ENCODE results near the gene CHPF2.

The CHPF2 gene
- total RNA-seq = 88.3 to 155 reads per million in 2 donors

GRCh38 chr7:151232091-151232916 lies at the start of gene CHPF2:
Gene CHPF2 (plus strand): TSS chr7:151232483. CDS start chr7:151234012, 1,529 bp downstream.
- DNase-seq = peak; percentile 84

- DNase-seq = no peak
Measured at GRCh38 chr7:151185762-151186639, 46.3 kb upstream of the CHPF2 start.

- DNase-seq = no peak
Measured at GRCh38 chr7:151186640-151187408, 45.5 kb upstream of the CHPF2 start, which contains the start of gene ASB10. Gene ASB10 (minus strand): TSS chr7:151187250. CDS start chr7:151187130, 120 bp downstream.

- no peak for DNase-seq
Measured at GRCh38 chr7:151187409-151188251, 44.7 kb upstream of the CHPF2 start.

GRCh38 chr7:151188252-151188542 lies 44.1 kb upstream of the CHPF2 start:
- DNase-seq = no peak

- no peak for DNase-seq
Measured at GRCh38 chr7:151189038-151189437, 43.2 kb upstream of the CHPF2 start.

- no peak for DNase-seq
Measured at GRCh38 chr7:151191544-151191943, 40.7 kb upstream of the CHPF2 start.

- DNase-seq = no peak
Measured at GRCh38 chr7:151192002-151192539, 40.2 kb upstream of the CHPF2 start.

- DNase-seq = no peak
Measured at GRCh38 chr7:151193203-151193978, 38.9 kb upstream of the CHPF2 start.

- DNase-seq = no peak
Measured at GRCh38 chr7:151194188-151194587, 38.1 kb upstream of the CHPF2 start.

GRCh38 chr7:151195616-151196450 lies 36.5 kb upstream of the CHPF2 start:
- no peak for DNase-seq

GRCh38 chr7:151197932-151198331 lies 34.4 kb upstream of the CHPF2 start:
- DNase-seq = no peak

- no peak for DNase-seq
Measured at GRCh38 chr7:151198945-151199848, 33.1 kb upstream of the CHPF2 start.

GRCh38 chr7:151201344-151201743 lies 30.9 kb upstream of the CHPF2 start:
- no peak for DNase-seq

- no peak for DNase-seq
Measured at GRCh38 chr7:151201751-151202150, 30.5 kb upstream of the CHPF2 start.

GRCh38 chr7:151202836-151203235 lies 29.4 kb upstream of the CHPF2 start:
- DNase-seq = no peak

- no peak for DNase-seq
Measured at GRCh38 chr7:151204383-151205032, 27.8 kb upstream of the CHPF2 start.

- no peak for DNase-seq
Measured at GRCh38 chr7:151205730-151206129, 26.6 kb upstream of the CHPF2 start.
